HCT116 (cell line): ENCODE data around the gene ST6GALNAC5. TPM values are rescaled to one million over a fixed set of nuclear protein-coding genes. Genes with fewer than 3 reads are reported as not detected.

Experiments used
- ATAC-seq: fragments of 200-7000 bp; cut with Tn5 transposase; 2 replicates; pipeline ENCODE4 v1.9.1; 2020; ENCODE audit warnings: mild to moderate bottlenecking, moderate library complexity
- BruUV-seq: library from RNA; stranded (reverse); fragments of 400-500 nt; replicated peaks from 2 replicates; lab custom pipeline; 2021; lab: Mats Ljungman, UMichigan
- CTCF ChIA-PET: fragments of 300-600 bp; sonication (Branson Sonifier 250); formaldehyde crosslinking; loops from one replicate; lab custom pipeline; 2021; ENCODE audit warnings: antibody characterized with exemption; lab: Charles Lee
- POLR2A ChIA-PET: fragments of 300-600, 350-600 bp; sonication (Branson Sonifier 250); formaldehyde crosslinking; loops from one replicate; lab custom pipeline; 2021; ENCODE audit warnings: antibody characterized with exemption; lab: Charles Lee
- RAD21 ChIA-PET, 2 experiments: fragments of 300-600 bp; sonication (Branson Sonifier 250); formaldehyde crosslinking; loops; one replicate each; lab custom pipeline; 2023; ENCODE audit warnings: low total read pairs in 2 of 2; ENCODE audit not compliant: uncharacterized antibody in 2 of 2, unreplicated experiment in 2 of 2, low non-redundant PET in 1 of 2; lab: Charles Lee
- DNase-seq: peaks from one replicate; pipeline ENCODE4 v3.0.0-alpha.2; 2010; ENCODE audit warnings: low read depth, low spot score
- H2AFZ ChIP-seq: fragments of 200-600 bp; shearing (Covaris generic), sonication (generic); 2 replicates; pipeline ENCODE4 v1.6.1; 2017; ENCODE audit warnings: low read depth, mixed run types, mixed read lengths, antibody characterized with exemption, low read length; ENCODE audit not compliant: poor library complexity, severe bottlenecking
- H3K27ac ChIP-seq: 2 replicates; pipeline ENCODE4 v1.5.1; 2012; ENCODE audit warnings: low read depth, low read length
- H3K27me3 ChIP-seq: fragments of 200-600 bp; sonication (generic); 2 replicates; pipeline ENCODE4 v1.6.1; 2016; ENCODE audit warnings: mixed run types, low read length, mixed read lengths; ENCODE audit not compliant: insufficient read depth
- H3K36me3 ChIP-seq, 2 experiments: fragments of 200-500 bp in 1 of 2; fragments of 200-600 bp in 1 of 2; sonication (Bioruptor generic) in 1 of 2; sonication (generic) in 1 of 2; 2 replicates each; pipeline versions ENCODE4 v1.5.1 to v1.6.1; 2014 to 2016; ENCODE audit warnings: low read length in 2 of 2, inconsistent platforms in 1 of 2, mixed read lengths in 1 of 2, mixed run types in 1 of 2; ENCODE audit not compliant: insufficient read depth in 2 of 2, control insufficient read depth in 1 of 2
- H3K4me1 ChIP-seq, 2 experiments: fragments of 200-600 bp in 1 of 2; sonication (generic) in 1 of 2; 2 replicates each; pipeline versions ENCODE4 v1.5.1 to v1.6.1; 2012 to 2017; ENCODE audit warnings: low read length in 2 of 2, inconsistent platforms in 1 of 2, mild to moderate bottlenecking in 1 of 2, mixed read lengths in 1 of 2, mixed run types in 1 of 2, moderate library complexity in 1 of 2; ENCODE audit not compliant: insufficient read depth in 2 of 2, control insufficient read depth in 1 of 2
- H3K4me2 ChIP-seq: fragments of 200-600 bp; sonication (generic); 2 replicates; pipeline ENCODE4 v1.6.1; 2017; ENCODE audit warnings: mixed run types, low read length, mixed read lengths
- H3K4me3 ChIP-seq, 2 experiments: fragments of 200-600 bp in 1 of 2; sonication (generic) in 1 of 2; replicated peaks in 1 of 2; 2 replicates each; pipeline ENCODE4 v1.5.1; 2011 to 2016; ENCODE audit warnings: low read length in 2 of 2, control low read depth in 1 of 2, low read depth in 1 of 2, mild to moderate bottlenecking in 1 of 2, mixed read lengths in 1 of 2, mixed run types in 1 of 2
- H3K79me2 ChIP-seq: fragments of 200-600 bp; sonication (generic); 2 replicates; pipeline ENCODE4 v1.6.1; 2017; ENCODE audit warnings: mild to moderate bottlenecking, mixed run types, low read length, moderate library complexity, mixed read lengths; ENCODE audit not compliant: insufficient read depth
- H3K9ac ChIP-seq: fragments of 200-600 bp; sonication (generic); 2 replicates; pipeline ENCODE4 v1.6.1; 2016; ENCODE audit warnings: low read length, mixed read lengths
- H3K9me2 ChIP-seq: fragments of 200-600 bp; sonication (generic), shearing (Covaris generic); 2 replicates; pipeline ENCODE4 v1.6.1; 2017; ENCODE audit warnings: mixed run types, mild to moderate bottlenecking, moderate library complexity; ENCODE audit not compliant: insufficient read depth
- H3K9me3 ChIP-seq, 2 experiments: fragments of 200-500 bp in 1 of 2; fragments of 200-600 bp in 1 of 2; sonication (Bioruptor generic) in 1 of 2; sonication (generic) in 1 of 2; 2 replicates each; pipeline ENCODE4 v1.6.1; 2014 to 2017; ENCODE audit warnings: low read length in 2 of 2, mixed read lengths in 2 of 2, inconsistent platforms in 1 of 2, low read depth in 1 of 2, mild to moderate bottlenecking in 1 of 2, mixed run types in 1 of 2, moderate library complexity in 1 of 2; ENCODE audit not compliant: control insufficient read depth in 1 of 2, insufficient read depth in 1 of 2
- H4K20me1 ChIP-seq: fragments of 200-600 bp; sonication (generic), shearing (Covaris generic); 2 replicates; pipeline ENCODE4 v1.6.1; 2017; ENCODE audit warnings: mixed run types, mild to moderate bottlenecking, moderate library complexity; ENCODE audit not compliant: insufficient read depth
- ELF1 ChIP-seq: IDR thresholded peaks from 2 replicates; pipeline ENCODE4 v1.6.1; 2012; ENCODE audit warnings: low read depth, borderline replicate concordance
- EZH2phosphoT487 ChIP-seq: fragments of 200-600 bp; IDR thresholded peaks from 2 replicates; pipeline ENCODE4 v1.6.1; 2018; ENCODE audit warnings: antibody characterized with exemption, borderline replicate concordance
- FOSL1 ChIP-seq: IDR thresholded peaks from 2 replicates; pipeline ENCODE4 v1.6.1; 2012; ENCODE audit warnings: low read depth
- JUND ChIP-seq: IDR thresholded peaks from 2 replicates; pipeline ENCODE4 v1.6.1; 2012
- intact Hi-C: fragments of 100-400 bp; cut with micrococcal nuclease; formaldehyde crosslinking; loops from 2 replicates; pipeline ENCODE4 v1.10.0; 2022
- total RNA-seq: library from RNA; stranded (reverse); gene quantifications from one replicate; pipeline ENCODE4 v1.2.1, GENCODE V29; 2021; ENCODE audit not compliant: unreplicated experiment
- TF ChIP-seq, protein P1 (sequence below): IDR thresholded peaks from 2 replicates; pipeline ENCODE4 v1.6.1; 2012
- TF ChIP-seq, protein P2 (sequence below), 3 experiments: fragments of 200-600 bp in 1 of 3; sonication (generic) in 1 of 3; IDR thresholded peaks in 2 of 3; conservative IDR thresholded peaks in 1 of 3; 2 replicates each; pipeline ENCODE4 v1.5.1; 2012 to 2017; ENCODE audit warnings: low read depth in 2 of 3, low read length in 2 of 3, antibody characterized with exemption in 1 of 3, borderline replicate concordance in 1 of 3, control low read depth in 1 of 3, mild to moderate bottlenecking in 1 of 3, mixed read lengths in 1 of 3, mixed run types in 1 of 3, moderate library complexity in 1 of 3; ENCODE audit not compliant: insufficient read depth in 1 of 3
- TF ChIP-seq, protein P3 (sequence below): IDR thresholded peaks from 2 replicates; pipeline ENCODE4 v1.6.1; 2012; ENCODE audit warnings: low read depth
- TF ChIP-seq, protein P4 (sequence below): IDR thresholded peaks from 2 replicates; pipeline ENCODE4 v1.6.1; 2011; ENCODE audit warnings: mild to moderate bottlenecking, low read length, moderate library complexity; ENCODE audit not compliant: insufficient replicate concordance; ENCODE audit errors: extremely low read depth

Gene ST6GALNAC5
- total RNA-seq, 1 experiment from 2014 or later, result 1.2 TPM

DNA sequence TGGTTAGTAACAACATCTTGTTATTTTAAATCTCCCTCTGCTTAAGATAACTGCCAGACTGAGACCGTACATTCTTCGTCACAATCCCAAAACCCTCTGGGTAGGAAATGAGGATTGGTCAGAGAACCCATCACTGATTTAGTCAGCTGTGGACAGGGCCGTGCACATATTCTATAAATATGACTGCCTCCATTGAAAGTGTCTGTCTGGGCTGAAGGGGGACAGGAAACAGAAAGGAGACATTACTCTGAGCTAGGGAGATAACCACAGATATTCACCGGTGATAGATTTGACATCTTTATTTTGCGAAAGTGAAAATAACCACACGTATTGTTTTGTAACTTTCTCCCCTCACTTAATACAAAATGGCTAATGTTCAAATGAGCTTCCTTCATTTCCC is 36.9 kb upstream of the ST6GALNAC5 start:
- CTCF ChIA-PET, result no interaction called here
- RAD21 ChIA-PET, result no interaction called here
- Histone ChIP-seq H2AFZ (no peak overlapping the region), H3K9me3 (no peaks in the 10 kb centered on the region), H3K9me2 (no peaks in the 10 kb centered on the region), H3K4me1 (no peaks in the 10 kb centered on the region), H3K79me2 (no peaks in the 10 kb centered on the region), H3K9ac (no peak overlapping the region), H3K27me3 (no peaks in the 10 kb centered on the region), H4K20me1 (no peaks in the 10 kb centered on the region), H3K36me3 (no peaks in the 10 kb centered on the region), H3K4me3 (no peak overlapping the region), H3K4me2 (no peak overlapping the region), H3K27ac (no peak overlapping the region)
- intact Hi-C loops, result no loop called here
- POLR2A ChIA-PET, result no interaction called here
- DNase-seq, result no peak
- no peak for ATAC-seq
- no TSS peak for BruUV-seq
- TF ChIP-seq ELF1 (no peak), FOSL1 (no peak), JUND (no peak), EZH2phosphoT487 (no peak)
- TF ChIP-seq, protein P1, sequence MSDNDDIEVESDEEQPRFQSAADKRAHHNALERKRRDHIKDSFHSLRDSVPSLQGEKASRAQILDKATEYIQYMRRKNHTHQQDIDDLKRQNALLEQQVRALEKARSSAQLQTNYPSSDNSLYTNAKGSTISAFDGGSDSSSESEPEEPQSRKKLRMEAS, result no peak
- TF ChIP-seq, protein P2, sequence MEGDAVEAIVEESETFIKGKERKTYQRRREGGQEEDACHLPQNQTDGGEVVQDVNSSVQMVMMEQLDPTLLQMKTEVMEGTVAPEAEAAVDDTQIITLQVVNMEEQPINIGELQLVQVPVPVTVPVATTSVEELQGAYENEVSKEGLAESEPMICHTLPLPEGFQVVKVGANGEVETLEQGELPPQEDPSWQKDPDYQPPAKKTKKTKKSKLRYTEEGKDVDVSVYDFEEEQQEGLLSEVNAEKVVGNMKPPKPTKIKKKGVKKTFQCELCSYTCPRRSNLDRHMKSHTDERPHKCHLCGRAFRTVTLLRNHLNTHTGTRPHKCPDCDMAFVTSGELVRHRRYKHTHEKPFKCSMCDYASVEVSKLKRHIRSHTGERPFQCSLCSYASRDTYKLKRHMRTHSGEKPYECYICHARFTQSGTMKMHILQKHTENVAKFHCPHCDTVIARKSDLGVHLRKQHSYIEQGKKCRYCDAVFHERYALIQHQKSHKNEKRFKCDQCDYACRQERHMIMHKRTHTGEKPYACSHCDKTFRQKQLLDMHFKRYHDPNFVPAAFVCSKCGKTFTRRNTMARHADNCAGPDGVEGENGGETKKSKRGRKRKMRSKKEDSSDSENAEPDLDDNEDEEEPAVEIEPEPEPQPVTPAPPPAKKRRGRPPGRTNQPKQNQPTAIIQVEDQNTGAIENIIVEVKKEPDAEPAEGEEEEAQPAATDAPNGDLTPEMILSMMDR (IDR thresholded peaks at IDR 0.05 in 2 of 3, conservative IDR thresholded peaks at IDR 0.05 in 1 of 3; ENCODE audit: borderline replicate concordance in 1 of 3, insufficient read depth in 1 of 3, low read depth in 2 of 3, low read length in 2 of 3), result no peak
- TF ChIP-seq, protein P3, sequence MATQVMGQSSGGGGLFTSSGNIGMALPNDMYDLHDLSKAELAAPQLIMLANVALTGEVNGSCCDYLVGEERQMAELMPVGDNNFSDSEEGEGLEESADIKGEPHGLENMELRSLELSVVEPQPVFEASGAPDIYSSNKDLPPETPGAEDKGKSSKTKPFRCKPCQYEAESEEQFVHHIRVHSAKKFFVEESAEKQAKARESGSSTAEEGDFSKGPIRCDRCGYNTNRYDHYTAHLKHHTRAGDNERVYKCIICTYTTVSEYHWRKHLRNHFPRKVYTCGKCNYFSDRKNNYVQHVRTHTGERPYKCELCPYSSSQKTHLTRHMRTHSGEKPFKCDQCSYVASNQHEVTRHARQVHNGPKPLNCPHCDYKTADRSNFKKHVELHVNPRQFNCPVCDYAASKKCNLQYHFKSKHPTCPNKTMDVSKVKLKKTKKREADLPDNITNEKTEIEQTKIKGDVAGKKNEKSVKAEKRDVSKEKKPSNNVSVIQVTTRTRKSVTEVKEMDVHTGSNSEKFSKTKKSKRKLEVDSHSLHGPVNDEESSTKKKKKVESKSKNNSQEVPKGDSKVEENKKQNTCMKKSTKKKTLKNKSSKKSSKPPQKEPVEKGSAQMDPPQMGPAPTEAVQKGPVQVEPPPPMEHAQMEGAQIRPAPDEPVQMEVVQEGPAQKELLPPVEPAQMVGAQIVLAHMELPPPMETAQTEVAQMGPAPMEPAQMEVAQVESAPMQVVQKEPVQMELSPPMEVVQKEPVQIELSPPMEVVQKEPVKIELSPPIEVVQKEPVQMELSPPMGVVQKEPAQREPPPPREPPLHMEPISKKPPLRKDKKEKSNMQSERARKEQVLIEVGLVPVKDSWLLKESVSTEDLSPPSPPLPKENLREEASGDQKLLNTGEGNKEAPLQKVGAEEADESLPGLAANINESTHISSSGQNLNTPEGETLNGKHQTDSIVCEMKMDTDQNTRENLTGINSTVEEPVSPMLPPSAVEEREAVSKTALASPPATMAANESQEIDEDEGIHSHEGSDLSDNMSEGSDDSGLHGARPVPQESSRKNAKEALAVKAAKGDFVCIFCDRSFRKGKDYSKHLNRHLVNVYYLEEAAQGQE, result no peak
- TF ChIP-seq, protein P4, sequence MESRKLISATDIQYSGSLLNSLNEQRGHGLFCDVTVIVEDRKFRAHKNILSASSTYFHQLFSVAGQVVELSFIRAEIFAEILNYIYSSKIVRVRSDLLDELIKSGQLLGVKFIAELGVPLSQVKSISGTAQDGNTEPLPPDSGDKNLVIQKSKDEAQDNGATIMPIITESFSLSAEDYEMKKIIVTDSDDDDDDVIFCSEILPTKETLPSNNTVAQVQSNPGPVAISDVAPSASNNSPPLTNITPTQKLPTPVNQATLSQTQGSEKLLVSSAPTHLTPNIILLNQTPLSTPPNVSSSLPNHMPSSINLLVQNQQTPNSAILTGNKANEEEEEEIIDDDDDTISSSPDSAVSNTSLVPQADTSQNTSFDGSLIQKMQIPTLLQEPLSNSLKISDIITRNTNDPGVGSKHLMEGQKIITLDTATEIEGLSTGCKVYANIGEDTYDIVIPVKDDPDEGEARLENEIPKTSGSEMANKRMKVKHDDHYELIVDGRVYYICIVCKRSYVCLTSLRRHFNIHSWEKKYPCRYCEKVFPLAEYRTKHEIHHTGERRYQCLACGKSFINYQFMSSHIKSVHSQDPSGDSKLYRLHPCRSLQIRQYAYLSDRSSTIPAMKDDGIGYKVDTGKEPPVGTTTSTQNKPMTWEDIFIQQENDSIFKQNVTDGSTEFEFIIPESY, result no peak
